Eye (tissue), 1 donor: ENCODE data around the gene AKAP13.
"Not testable (repeated sequence)": the region's sequence is repeated elsewhere in the genome, so short reads cannot be mapped to it uniquely, and the experiment has no call there.

Experiments used
- DNase-seq: peaks from one replicate; pipeline ENCODE4 v3.0.0-alpha.2; 2015

Gene AKAP13

GRCh38 chr15:85779249-85779648 lies 398.8 kb downstream of the AKAP13 start:
- no peak for DNase-seq

GRCh38 chr15:85780225-85780985 lies 400.0 kb downstream of the AKAP13 start:
- peak; percentile 71 for DNase-seq

GRCh38 chr15:85781099-85781498 lies 400.7 kb downstream of the AKAP13 start:
- peak; percentile 64 for DNase-seq

GRCh38 chr15:85782064-85782463 lies 401.7 kb downstream of the AKAP13 start:
- DNase-seq, result no peak

GRCh38 chr15:85785887-85786780 lies 405.7 kb downstream of the AKAP13 start:
- peak; percentile 67 for DNase-seq

GRCh38 chr15:85786781-85787114 lies 406.3 kb downstream of the AKAP13 start:
- DNase-seq, result peak; percentile 34

- no peak for DNase-seq
These were observed 408.5 kb downstream of the AKAP13 start for GRCh38 chr15:85788771-85789495.

GRCh38 chr15:85789496-85789875 lies 409.1 kb downstream of the AKAP13 start:
- DNase-seq, result no peak

- DNase-seq, result no peak
These were observed 411.8 kb downstream of the AKAP13 start for GRCh38 chr15:85792102-85792731.

- DNase-seq, result no peak
These were observed 412.6 kb downstream of the AKAP13 start for GRCh38 chr15:85792912-85793590.

GRCh38 chr15:85793641-85794597 lies 413.5 kb downstream of the AKAP13 start:
- DNase-seq, result peak; percentile 77

- peak; percentile 97 for DNase-seq
These were observed 414.4 kb downstream of the AKAP13 start, which contains the start of gene KLHL25 for GRCh38 chr15:85794598-85795336. Gene KLHL25, minus strand, starts transcription at chr15:85794925. Its CDS starts 25,115 bp downstream, at chr15:85769810.

- no peak for DNase-seq
These were observed 415.2 kb downstream of the AKAP13 start for GRCh38 chr15:85795337-85796305.

GRCh38 chr15:85796371-85796770 lies 416.0 kb downstream of the AKAP13 start:
- not testable (repeated sequence) for DNase-seq
